Tibial nerve (tissue), 4 donors: ENCODE data around the gene METTL17.

Source experiments
- CTCF ChIP-seq, 5 experiments: fragments of 200-600 bp in 3 of 5; fragments of 450-650 bp in 2 of 5; sonication (generic) in 3 of 5; IDR thresholded peaks; one replicate each; pipeline ENCODE4 v1.5.1; 2016 to 2019; ENCODE audit warnings: antibody characterized with exemption in 5 of 5, mild to moderate bottlenecking in 3 of 5, moderate library complexity in 2 of 5
- EP300 ChIP-seq, 2 donors: sonication (generic); formaldehyde crosslinking; IDR thresholded peaks; one replicate each; pipeline ENCODE4 v1.6.1; 2017; ENCODE audit warnings: antibody characterized with exemption in 2 of 2, mild to moderate bottlenecking in 1 of 2
- POLR2A ChIP-seq, 2 donors: fragments of 450-650 bp; IDR thresholded peaks; one replicate each; pipeline ENCODE4 v1.6.1; 2017; ENCODE audit warnings: antibody characterized with exemption in 2 of 2, mild to moderate bottlenecking in 2 of 2, moderate library complexity in 2 of 2

DNA sequence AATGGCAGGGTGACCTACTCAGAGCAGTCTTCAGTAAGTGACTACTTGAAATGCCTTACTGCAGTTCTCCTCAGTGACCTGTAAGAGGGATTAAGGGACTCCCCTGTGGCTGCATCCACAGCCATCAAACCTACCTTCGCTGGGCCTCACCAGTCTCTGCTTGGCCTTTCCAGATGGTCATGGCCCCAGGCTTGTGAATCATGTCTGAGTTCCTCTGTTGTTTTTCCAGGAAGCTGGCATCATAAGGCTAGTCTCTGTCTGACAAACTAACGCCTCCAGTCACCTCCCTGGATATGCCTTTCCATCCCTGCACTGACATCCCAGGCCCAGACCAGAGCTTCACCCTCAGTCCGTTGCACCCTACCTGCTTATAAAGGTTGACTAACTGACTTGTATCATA lies 20.4 kb upstream of the METTL17 start:
- no peak for TF ChIP-seq CTCF (IDR thresholded peaks at IDR 0.05)
- no peak for TF ChIP-seq POLR2A (IDR thresholded peaks at IDR 0.05)
- no peak for TF ChIP-seq EP300 (IDR thresholded peaks at IDR 0.05)
